ENCODE measurements around the gene HEYL. TPM values are rescaled to one million over a fixed set of nuclear protein-coding genes. Genes with fewer than 3 reads are reported as not detected.

The HEYL gene
- total and polyA plus RNA-seq, 4 donors = 7.6 to 19.6 (median 10.9) TPM

- TF ChIP-seq CTCF (IDR thresholded peaks at IDR 0.05; ENCODE audit: control extremely low read depth, extremely low read depth) = no peak
- ATAC-seq (ENCODE audit: insufficient read depth, low FRiP score) (no peak), DNase-seq (no peak)
- H3K27me3 ChIP-seq (ENCODE audit: control insufficient read depth in 3 of 3, insufficient read depth in 3 of 3, low read length in 2 of 3) = no peaks in the 10 kb centered on the region
- no peaks in the 10 kb centered on the region for H3K36me3 ChIP-seq (ENCODE audit: control insufficient read depth in 4 of 4, insufficient read depth in 4 of 4, low read length in 4 of 4)
- no peak overlapping the region for H3K27ac ChIP-seq (ENCODE audit: low read depth in 1 of 2, low read length in 1 of 2)
- H3K4me1 ChIP-seq (ENCODE audit: control insufficient read depth in 5 of 5, insufficient read depth in 5 of 5, low read length in 5 of 5) = peaks cover 0 to 10% (median 5%) of the 10 kb centered on the region in 5 donors
- 59 to 66% methylated on average over 2 of the region's 2 CpGs for WGBS, 2 donors
- no peak overlapping the region for H3K4me3 ChIP-seq
- H3K9ac ChIP-seq (ENCODE audit: insufficient read depth in 1 of 2, low read length in 2 of 2) = no peak overlapping the region
- H3K9me3 ChIP-seq (ENCODE audit: control insufficient read depth in 4 of 4, insufficient read depth in 3 of 4, low read length in 3 of 4) = no peaks in the 10 kb centered on the region
Measured at GRCh38 chr1:39648496-39648895, 9.1 kb upstream of the HEYL start.

DNA sequence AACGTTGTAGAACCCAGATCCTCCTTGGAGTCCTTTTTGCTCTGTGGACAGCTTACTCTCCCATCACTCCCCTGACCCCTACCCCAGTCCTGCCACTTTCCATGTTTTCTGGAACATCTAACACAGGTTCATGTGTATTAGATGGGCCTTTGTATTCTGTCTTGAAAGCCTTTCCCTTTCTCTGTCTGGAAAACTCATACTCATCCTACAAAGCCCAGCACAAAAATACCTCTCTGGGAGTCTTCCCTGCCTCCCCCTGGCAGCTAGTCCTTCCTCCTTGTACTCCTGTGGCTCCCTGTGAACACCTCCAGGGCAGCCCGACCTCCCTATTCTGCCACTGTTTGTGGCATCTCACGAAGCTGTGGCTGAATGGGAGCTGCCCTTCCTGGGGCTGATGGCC is 7.8 kb upstream of the HEYL start:
- Histone ChIP-seq H3K9me3 (ENCODE audit: control insufficient read depth in 4 of 4, insufficient read depth in 3 of 4, low read length in 3 of 4) (no peaks in the 10 kb centered on the region), H3K27me3 (ENCODE audit: control insufficient read depth in 3 of 3, insufficient read depth in 3 of 3, low read length in 2 of 3) (no peaks in the 10 kb centered on the region), H3K9ac (ENCODE audit: insufficient read depth in 1 of 2, low read length in 2 of 2) (no peak overlapping the region), H3K27ac (ENCODE audit: low read depth in 1 of 2, low read length in 1 of 2) (peak overlapping the region in 1 of 2 donors; percentile 43), H3K36me3 (ENCODE audit: control insufficient read depth in 4 of 4, insufficient read depth in 4 of 4, low read length in 4 of 4) (no peaks in the 10 kb centered on the region), H3K4me1 (ENCODE audit: control insufficient read depth in 5 of 5, insufficient read depth in 5 of 5, low read length in 5 of 5) (peaks cover 0 to 10% (median 5%) of the 10 kb centered on the region in 5 donors), H3K4me3 (no peak overlapping the region)
- DNase-seq = no peak
- no peak for TF ChIP-seq CTCF (IDR thresholded peaks at IDR 0.05; ENCODE audit: control extremely low read depth, extremely low read depth)
- ATAC-seq (ENCODE audit: insufficient read depth, low FRiP score) = no peak
- 77 to 83% methylated on average over 3 of the region's 3 CpGs for WGBS, 2 donors

- peak overlapping the region in 1 of 2 donors; percentile 43 for H3K27ac ChIP-seq (ENCODE audit: low read depth in 1 of 2, low read length in 1 of 2)
- H3K9me3 ChIP-seq (ENCODE audit: control insufficient read depth in 4 of 4, insufficient read depth in 3 of 4, low read length in 3 of 4) = no peaks in the 10 kb centered on the region
- H3K4me1 ChIP-seq (ENCODE audit: control insufficient read depth in 5 of 5, insufficient read depth in 5 of 5, low read length in 5 of 5) = peaks cover 0 to 10% (median 5%) of the 10 kb centered on the region in 5 donors
- no peaks in the 10 kb centered on the region for H3K27me3 ChIP-seq (ENCODE audit: control insufficient read depth in 3 of 3, insufficient read depth in 3 of 3, low read length in 2 of 3)
- H3K4me3 ChIP-seq = no peak overlapping the region
- TF ChIP-seq CTCF (IDR thresholded peaks at IDR 0.05; ENCODE audit: control extremely low read depth, extremely low read depth) = no peak
- no peaks in the 10 kb centered on the region for H3K36me3 ChIP-seq (ENCODE audit: control insufficient read depth in 4 of 4, insufficient read depth in 4 of 4, low read length in 4 of 4)
- WGBS, 2 donors = 66 to 77% methylated on average over 12 of the region's 12 CpGs
- DNase-seq (peak; percentile 79 to 82 (median 80)), ATAC-seq (ENCODE audit: insufficient read depth, low FRiP score) (no peak)
- no peak overlapping the region for H3K9ac ChIP-seq (ENCODE audit: insufficient read depth in 1 of 2, low read length in 2 of 2)
Measured at GRCh38 chr1:39646232-39647081, 7.0 kb upstream of the HEYL start.
